A549 (cell line): ENCODE data around the gene ENTREP1.

Source experiments
- CEBPB ChIP-seq, 2 experiments: fragments of >200 bp in 1 of 2; sonication (Bioruptor Twin) in 1 of 2; formaldehyde crosslinking in 1 of 2; IDR thresholded peaks; 2 replicates each; pipeline ENCODE4 v1.6.1; 2012 to 2016
- CHD4 ChIP-seq: fragments of 200-600 bp; sonication (generic); IDR thresholded peaks from 2 replicates; pipeline ENCODE4 v1.6.1; 2016; ENCODE audit warnings: antibody characterized with exemption, mild to moderate bottlenecking, borderline replicate concordance
- JUNB ChIP-seq: fragments of >200 bp; sonication (Bioruptor Twin); formaldehyde crosslinking; IDR thresholded peaks from 2 replicates; pipeline ENCODE4 v1.6.1; 2016
- MYC ChIP-seq: IDR thresholded peaks from 2 replicates; pipeline ENCODE4 v1.6.1; 2012; ENCODE audit warnings: mild to moderate bottlenecking, inconsistent platforms, low read length, improper control_type of control experiment, borderline replicate concordance
- TF ChIP-seq, protein P1 (sequence below): IDR thresholded peaks from 2 replicates; pipeline ENCODE4 v1.6.1; 2012
- TF ChIP-seq, protein P2 (sequence below): fragments of >200 bp; sonication (Bioruptor Twin); formaldehyde crosslinking; IDR thresholded peaks from 3 replicates; pipeline ENCODE4 v1.5.1; 2016
- TF ChIP-seq, protein P3 (sequence below): fragments of 200-600 bp; sonication (generic); IDR thresholded peaks from 2 replicates; pipeline ENCODE4 v1.6.1; 2016; ENCODE audit warnings: antibody characterized with exemption, mild to moderate bottlenecking, moderate library complexity

DNA sequence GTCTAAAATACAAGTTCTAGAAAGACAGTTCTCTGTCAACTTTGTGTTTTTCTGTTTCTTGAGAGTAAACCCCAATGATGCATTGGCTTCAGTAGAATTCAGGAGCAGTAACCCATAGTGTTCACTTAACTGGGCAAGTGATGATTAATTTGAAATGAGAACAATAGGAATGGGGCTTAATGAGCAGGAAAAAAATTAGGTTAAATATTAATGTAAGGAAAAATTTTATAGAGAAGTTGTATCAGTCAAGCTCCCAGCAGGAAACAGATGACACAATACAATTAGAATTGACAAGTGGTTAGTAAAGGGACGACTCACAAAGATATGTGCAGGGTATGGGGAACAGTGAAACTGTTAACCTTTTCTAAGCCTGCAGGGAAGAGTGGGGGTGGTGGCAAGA is 38.2 kb downstream of the ENTREP1 start:
- TF ChIP-seq CHD4: no peak
- TF ChIP-seq, protein P1, sequence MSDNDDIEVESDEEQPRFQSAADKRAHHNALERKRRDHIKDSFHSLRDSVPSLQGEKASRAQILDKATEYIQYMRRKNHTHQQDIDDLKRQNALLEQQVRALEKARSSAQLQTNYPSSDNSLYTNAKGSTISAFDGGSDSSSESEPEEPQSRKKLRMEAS: no peak
- TF ChIP-seq, protein P2, sequence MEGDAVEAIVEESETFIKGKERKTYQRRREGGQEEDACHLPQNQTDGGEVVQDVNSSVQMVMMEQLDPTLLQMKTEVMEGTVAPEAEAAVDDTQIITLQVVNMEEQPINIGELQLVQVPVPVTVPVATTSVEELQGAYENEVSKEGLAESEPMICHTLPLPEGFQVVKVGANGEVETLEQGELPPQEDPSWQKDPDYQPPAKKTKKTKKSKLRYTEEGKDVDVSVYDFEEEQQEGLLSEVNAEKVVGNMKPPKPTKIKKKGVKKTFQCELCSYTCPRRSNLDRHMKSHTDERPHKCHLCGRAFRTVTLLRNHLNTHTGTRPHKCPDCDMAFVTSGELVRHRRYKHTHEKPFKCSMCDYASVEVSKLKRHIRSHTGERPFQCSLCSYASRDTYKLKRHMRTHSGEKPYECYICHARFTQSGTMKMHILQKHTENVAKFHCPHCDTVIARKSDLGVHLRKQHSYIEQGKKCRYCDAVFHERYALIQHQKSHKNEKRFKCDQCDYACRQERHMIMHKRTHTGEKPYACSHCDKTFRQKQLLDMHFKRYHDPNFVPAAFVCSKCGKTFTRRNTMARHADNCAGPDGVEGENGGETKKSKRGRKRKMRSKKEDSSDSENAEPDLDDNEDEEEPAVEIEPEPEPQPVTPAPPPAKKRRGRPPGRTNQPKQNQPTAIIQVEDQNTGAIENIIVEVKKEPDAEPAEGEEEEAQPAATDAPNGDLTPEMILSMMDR: no peak
- TF ChIP-seq, protein P3, sequence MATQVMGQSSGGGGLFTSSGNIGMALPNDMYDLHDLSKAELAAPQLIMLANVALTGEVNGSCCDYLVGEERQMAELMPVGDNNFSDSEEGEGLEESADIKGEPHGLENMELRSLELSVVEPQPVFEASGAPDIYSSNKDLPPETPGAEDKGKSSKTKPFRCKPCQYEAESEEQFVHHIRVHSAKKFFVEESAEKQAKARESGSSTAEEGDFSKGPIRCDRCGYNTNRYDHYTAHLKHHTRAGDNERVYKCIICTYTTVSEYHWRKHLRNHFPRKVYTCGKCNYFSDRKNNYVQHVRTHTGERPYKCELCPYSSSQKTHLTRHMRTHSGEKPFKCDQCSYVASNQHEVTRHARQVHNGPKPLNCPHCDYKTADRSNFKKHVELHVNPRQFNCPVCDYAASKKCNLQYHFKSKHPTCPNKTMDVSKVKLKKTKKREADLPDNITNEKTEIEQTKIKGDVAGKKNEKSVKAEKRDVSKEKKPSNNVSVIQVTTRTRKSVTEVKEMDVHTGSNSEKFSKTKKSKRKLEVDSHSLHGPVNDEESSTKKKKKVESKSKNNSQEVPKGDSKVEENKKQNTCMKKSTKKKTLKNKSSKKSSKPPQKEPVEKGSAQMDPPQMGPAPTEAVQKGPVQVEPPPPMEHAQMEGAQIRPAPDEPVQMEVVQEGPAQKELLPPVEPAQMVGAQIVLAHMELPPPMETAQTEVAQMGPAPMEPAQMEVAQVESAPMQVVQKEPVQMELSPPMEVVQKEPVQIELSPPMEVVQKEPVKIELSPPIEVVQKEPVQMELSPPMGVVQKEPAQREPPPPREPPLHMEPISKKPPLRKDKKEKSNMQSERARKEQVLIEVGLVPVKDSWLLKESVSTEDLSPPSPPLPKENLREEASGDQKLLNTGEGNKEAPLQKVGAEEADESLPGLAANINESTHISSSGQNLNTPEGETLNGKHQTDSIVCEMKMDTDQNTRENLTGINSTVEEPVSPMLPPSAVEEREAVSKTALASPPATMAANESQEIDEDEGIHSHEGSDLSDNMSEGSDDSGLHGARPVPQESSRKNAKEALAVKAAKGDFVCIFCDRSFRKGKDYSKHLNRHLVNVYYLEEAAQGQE: no peak
- TF ChIP-seq MYC: no peak
- TF ChIP-seq JUNB: no peak
- TF ChIP-seq CEBPB (IDR thresholded peaks at IDR 0.05): no peak
